Loucy (cell line): Measurements from ENCODE around the gene PCGF1.

ENCODE experiments used
- H2AFZ ChIP-seq: fragments of 200-600 bp; sonication (generic); 2 replicates; pipeline ENCODE4 v1.6.0; 2016; ENCODE audit warnings: antibody characterized with exemption, mild to moderate bottlenecking, low read length, moderate library complexity
- H3F3A ChIP-seq: fragments of 200-600 bp; 2 replicates; pipeline ENCODE4 v1.6.0; 2016; ENCODE audit warnings: antibody characterized with exemption, low read depth, mild to moderate bottlenecking
- H3K27me3 ChIP-seq: fragments of 200-600 bp; sonication (generic); 2 replicates; pipeline ENCODE4 v1.6.1; 2014; ENCODE audit warnings: low read length, mild to moderate bottlenecking; ENCODE audit not compliant: insufficient read depth, poor library complexity, severe bottlenecking
- H3K36me3 ChIP-seq: fragments of 200-600 bp; sonication (generic); 2 replicates; pipeline ENCODE4 v1.6.1; 2016; ENCODE audit warnings: low read length; ENCODE audit not compliant: insufficient read depth
- H3K4me1 ChIP-seq: fragments of 200-600 bp; sonication (generic); 2 replicates; pipeline ENCODE4 v1.5.1; 2014; ENCODE audit warnings: low read length, mild to moderate bottlenecking; ENCODE audit not compliant: insufficient read depth, poor library complexity, severe bottlenecking
- H3K4me2 ChIP-seq: fragments of 200-600 bp; sonication (generic); 2 replicates; pipeline ENCODE4 v1.6.0; 2014; ENCODE audit warnings: antibody characterized with exemption, low read length, low read depth, mild to moderate bottlenecking; ENCODE audit not compliant: poor library complexity, severe bottlenecking
- H3K4me3 ChIP-seq: fragments of 200-600 bp; sonication (generic); 2 replicates; pipeline ENCODE4 v1.5.1; 2014; ENCODE audit warnings: low read length, mild to moderate bottlenecking, mixed read lengths; ENCODE audit not compliant: poor library complexity, severe bottlenecking
- H3K79me2 ChIP-seq: fragments of 200-600 bp; sonication (generic); 2 replicates; pipeline ENCODE4 v1.6.1; 2014; ENCODE audit warnings: low read length; ENCODE audit not compliant: insufficient read depth
- H3K9ac ChIP-seq: fragments of 200-600 bp; sonication (generic); 2 replicates; pipeline ENCODE4 v1.6.0; 2014; ENCODE audit warnings: mild to moderate bottlenecking, low read depth, low read length, moderate library complexity; ENCODE audit not compliant: poor library complexity, severe bottlenecking
- H3K9me2 ChIP-seq: fragments of 200-600 bp; sonication (generic); replicated peaks from 2 replicates; pipeline ENCODE4 v1.6.1; 2016; ENCODE audit warnings: low read depth, low read length, mixed read lengths
- H3K9me3 ChIP-seq: fragments of 200-600 bp; sonication (generic); 2 replicates; pipeline ENCODE4 v1.6.1; 2014; ENCODE audit warnings: mild to moderate bottlenecking, antibody characterized with exemption, low read length, low read depth; ENCODE audit not compliant: insufficient read depth
- H4K20me1 ChIP-seq: fragments of 200-600 bp; sonication (generic); 2 replicates; pipeline ENCODE4 v1.6.0; 2014; ENCODE audit warnings: antibody characterized with exemption, low read length, mild to moderate bottlenecking; ENCODE audit not compliant: insufficient read depth, poor library complexity, severe bottlenecking
- EZH2phosphoT487 ChIP-seq: fragments of 200-600 bp; IDR thresholded peaks from 2 replicates; pipeline ENCODE4 v1.6.1; 2018; ENCODE audit warnings: antibody characterized with exemption, mild to moderate bottlenecking, moderate library complexity, borderline replicate concordance
- TF ChIP-seq, protein P1 (sequence below): fragments of 200-600 bp; sonication (generic); conservative IDR thresholded peaks from 2 replicates; pipeline ENCODE4 v1.5.1; 2014; ENCODE audit warnings: mild to moderate bottlenecking, antibody characterized with exemption, low read length

Gene PCGF1

DNA sequence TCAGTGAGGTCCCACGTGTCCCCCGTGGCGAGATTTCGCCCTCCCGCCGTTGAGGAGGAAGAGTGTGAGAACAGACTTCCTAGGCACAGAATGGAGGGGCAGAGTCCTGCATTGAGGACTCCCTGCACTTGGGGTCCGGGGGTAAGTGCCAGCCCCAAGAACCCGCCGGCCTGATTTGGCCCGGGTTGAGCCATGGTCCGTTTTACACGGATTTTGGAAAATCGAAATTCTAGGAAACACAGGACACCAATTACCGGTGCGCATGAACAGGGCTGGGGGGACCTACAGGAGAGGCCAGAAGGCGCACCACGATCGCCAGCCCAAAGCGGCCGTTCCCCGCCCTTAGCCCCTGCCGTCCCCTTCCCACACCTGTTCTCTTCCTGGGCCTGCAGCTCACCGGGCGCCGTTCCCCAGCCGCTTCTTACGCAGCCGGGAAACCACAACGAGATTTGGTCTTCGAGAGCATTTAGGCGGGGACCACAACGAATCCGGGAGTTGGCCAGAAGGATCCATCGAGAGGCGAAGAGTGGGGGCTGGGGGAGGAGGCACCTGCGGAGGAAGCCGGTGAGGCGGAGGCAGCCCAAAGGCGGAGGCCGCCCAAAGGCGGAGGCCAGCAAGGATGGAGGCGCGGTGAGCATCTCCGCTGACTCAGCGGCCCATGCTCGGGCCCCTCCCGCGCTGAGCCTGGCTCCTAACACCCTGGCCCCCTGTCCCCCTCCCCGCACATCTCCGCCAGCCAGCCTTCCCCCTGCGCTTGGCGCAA, 6.3 kb upstream of the PCGF1 start:
- no peaks in the 10 kb centered on the region for H4K20me1 ChIP-seq
- H3K4me3 ChIP-seq, result peak overlapping the region; percentile 53
- TF ChIP-seq EZH2phosphoT487, result no peak
- TF ChIP-seq, protein P1, sequence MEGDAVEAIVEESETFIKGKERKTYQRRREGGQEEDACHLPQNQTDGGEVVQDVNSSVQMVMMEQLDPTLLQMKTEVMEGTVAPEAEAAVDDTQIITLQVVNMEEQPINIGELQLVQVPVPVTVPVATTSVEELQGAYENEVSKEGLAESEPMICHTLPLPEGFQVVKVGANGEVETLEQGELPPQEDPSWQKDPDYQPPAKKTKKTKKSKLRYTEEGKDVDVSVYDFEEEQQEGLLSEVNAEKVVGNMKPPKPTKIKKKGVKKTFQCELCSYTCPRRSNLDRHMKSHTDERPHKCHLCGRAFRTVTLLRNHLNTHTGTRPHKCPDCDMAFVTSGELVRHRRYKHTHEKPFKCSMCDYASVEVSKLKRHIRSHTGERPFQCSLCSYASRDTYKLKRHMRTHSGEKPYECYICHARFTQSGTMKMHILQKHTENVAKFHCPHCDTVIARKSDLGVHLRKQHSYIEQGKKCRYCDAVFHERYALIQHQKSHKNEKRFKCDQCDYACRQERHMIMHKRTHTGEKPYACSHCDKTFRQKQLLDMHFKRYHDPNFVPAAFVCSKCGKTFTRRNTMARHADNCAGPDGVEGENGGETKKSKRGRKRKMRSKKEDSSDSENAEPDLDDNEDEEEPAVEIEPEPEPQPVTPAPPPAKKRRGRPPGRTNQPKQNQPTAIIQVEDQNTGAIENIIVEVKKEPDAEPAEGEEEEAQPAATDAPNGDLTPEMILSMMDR, result no peak
- peak overlapping the region; percentile 54 for H3K4me2 ChIP-seq
- no peaks in the 10 kb centered on the region for H3F3A ChIP-seq
- no peaks in the 10 kb centered on the region for H3K79me2 ChIP-seq
- peaks cover 14% of the 10 kb centered on the region for H3K27me3 ChIP-seq
- peak overlapping the region; percentile 43; the same call in 1 of the 2 replicates for H2AFZ ChIP-seq
- H3K4me1 ChIP-seq, result peaks cover 5% of the 10 kb centered on the region
- no peaks in the 10 kb centered on the region for H3K36me3 ChIP-seq
- H3K9me2 ChIP-seq, result no peaks in the 10 kb centered on the region
- H3K9ac ChIP-seq, result peak overlapping the region; percentile 8
- no peaks in the 10 kb centered on the region for H3K9me3 ChIP-seq

DNA sequence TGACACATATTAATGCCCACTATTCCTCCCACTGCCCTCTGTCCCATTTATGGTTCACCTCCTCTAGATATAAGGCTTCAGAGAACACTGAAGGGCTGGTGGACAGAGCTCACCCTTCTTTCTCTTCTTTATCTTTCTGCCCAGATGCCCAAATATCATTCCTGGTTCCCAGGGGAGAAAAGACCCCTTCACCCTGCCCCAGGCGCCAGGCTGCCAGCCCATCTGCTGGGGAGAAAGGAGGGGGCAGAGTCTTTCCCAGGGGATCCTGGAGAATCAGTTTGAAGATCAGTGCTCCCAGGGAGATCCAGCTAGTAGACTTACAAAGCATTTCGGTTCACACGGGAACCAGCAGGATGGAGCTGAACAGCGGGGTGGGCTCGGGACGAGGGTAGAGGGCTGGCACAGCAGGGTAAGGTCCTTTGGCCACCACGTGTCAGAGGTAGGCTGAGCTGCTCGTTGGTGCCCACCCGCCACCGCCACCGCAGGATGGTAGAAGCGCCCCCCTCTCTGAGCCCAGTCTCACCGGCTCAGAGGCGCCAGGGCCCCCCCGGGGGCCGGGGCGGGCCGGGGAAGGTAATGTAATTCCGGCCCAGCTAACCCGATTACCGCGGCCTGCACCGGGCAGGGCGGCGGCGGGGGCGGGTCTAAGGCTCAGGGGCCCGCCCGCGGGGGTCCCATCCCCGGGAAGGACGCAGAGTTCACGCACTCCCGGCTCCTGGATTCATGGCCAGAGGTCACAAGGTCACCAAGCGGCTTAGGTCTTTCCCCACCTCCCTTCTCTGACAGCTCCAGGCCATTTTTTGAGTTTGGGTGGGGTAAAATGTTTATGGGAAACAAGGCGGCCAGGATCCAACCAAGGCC, 5.5 kb upstream of the PCGF1 start:
- Histone ChIP-seq H3F3A (no peaks in the 10 kb centered on the region), H4K20me1 (no peaks in the 10 kb centered on the region), H3K4me2 (no peak overlapping the region), H2AFZ (no peak overlapping the region), H3K79me2 (no peaks in the 10 kb centered on the region), H3K9me3 (no peaks in the 10 kb centered on the region), H3K9me2 (no peaks in the 10 kb centered on the region), H3K4me1 (peaks cover 11% of the 10 kb centered on the region), H3K36me3 (no peaks in the 10 kb centered on the region), H3K9ac (no peak overlapping the region), H3K4me3 (no peak overlapping the region), H3K27me3 (peaks cover 14% of the 10 kb centered on the region)
- TF ChIP-seq, protein P1, result no peak
- TF ChIP-seq EZH2phosphoT487, result no peak

DNA sequence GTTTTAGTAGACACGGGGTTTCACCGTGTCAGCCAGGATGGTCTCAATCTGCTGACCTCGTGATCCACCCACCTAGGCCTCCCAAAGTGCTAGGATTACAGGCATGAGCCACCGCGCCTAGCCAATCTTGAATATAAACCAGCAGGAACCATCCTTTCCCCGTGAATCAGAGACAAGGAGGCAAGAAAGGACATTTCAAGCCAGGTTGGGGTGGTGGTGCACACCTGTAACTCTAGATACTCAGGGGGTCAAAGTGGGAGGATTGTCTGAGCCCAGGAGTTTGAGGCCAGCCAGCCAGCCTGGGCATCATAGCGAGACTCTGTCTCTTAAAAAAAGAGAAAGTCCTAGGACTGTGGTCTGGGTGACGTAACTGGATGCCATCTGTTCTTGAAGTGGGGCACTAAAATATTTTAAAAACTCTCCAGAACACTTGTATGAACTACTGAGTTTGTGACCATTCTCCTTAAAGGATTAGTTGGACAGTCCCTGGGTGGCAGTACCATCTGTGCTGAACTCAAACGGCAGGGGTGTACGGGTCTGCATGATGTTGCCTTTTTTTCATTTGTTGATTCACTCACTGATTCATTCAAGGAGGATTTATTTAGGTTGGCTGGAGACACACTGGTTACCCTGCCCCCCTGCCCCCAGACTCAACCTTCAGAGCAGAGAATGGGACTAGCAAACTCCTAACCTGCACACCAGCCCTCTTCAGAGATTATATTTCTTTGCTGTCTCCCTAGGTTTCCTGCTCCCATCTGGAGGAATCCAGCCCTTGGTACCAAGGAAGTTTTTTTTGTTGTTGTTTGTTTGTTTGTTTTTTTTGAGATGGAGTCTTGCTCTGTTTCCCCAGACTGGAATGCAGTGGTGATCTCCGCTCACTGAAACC, 3.9 kb upstream of the PCGF1 start:
- Histone ChIP-seq H4K20me1 (no peaks in the 10 kb centered on the region), H3K36me3 (no peaks in the 10 kb centered on the region), H3K9me3 (no peaks in the 10 kb centered on the region), H3K79me2 (peaks cover 7% of the 10 kb centered on the region; the same call in 1 of the 2 replicates), H3K9me2 (no peaks in the 10 kb centered on the region), H3F3A (no peaks in the 10 kb centered on the region), H3K4me3 (no peak overlapping the region), H3K4me1 (peaks cover 21% of the 10 kb centered on the region), H3K4me2 (no peak overlapping the region), H2AFZ (no peak overlapping the region), H3K9ac (no peak overlapping the region), H3K27me3 (peaks cover 14% of the 10 kb centered on the region)
- TF ChIP-seq, protein P1, result no peak
- no peak for TF ChIP-seq EZH2phosphoT487
